ENCODE data around the gene ZNF213.
A peak's percentile ranks its signal among the peaks of the same experiment; 100 is the strongest.

The ZNF213 gene

GRCh38 chr16:3119701-3120408 is 15.0 kb upstream of the ZNF213 start:
- no peak for DNase-seq (ENCODE audit: extremely low spot score)
- TF ChIP-seq CTCF (IDR thresholded peaks at IDR 0.05; ENCODE audit: control extremely low read depth, extremely low read depth, low read depth, missing control alignments), result no peak
- POLR2A ChIA-PET, result no interaction called here
- CTCF ChIA-PET, result interaction anchor here (1.0 to 6.9 kb wide), 4 partner anchors 10 to 24 kb away, joined by 3 to 70 read pairs (median 4); partner anchors contain the start of gene ZNF213

GRCh38 chr16:3120435-3120834 is 14.4 kb upstream of the ZNF213 start:
- CTCF ChIA-PET, result interaction anchor here (1.2 to 6.9 kb wide), 4 partner anchors 8 to 29 kb away, joined by 3 to 70 read pairs (median 6); partner anchors contain the start of genes ZNF205 and ZNF213
- DNase-seq (ENCODE audit: extremely low spot score), result no peak
- TF ChIP-seq CTCF (IDR thresholded peaks at IDR 0.05; ENCODE audit: control extremely low read depth, extremely low read depth, low read depth, missing control alignments), result no peak
- POLR2A ChIA-PET, result no interaction called here

DNA sequence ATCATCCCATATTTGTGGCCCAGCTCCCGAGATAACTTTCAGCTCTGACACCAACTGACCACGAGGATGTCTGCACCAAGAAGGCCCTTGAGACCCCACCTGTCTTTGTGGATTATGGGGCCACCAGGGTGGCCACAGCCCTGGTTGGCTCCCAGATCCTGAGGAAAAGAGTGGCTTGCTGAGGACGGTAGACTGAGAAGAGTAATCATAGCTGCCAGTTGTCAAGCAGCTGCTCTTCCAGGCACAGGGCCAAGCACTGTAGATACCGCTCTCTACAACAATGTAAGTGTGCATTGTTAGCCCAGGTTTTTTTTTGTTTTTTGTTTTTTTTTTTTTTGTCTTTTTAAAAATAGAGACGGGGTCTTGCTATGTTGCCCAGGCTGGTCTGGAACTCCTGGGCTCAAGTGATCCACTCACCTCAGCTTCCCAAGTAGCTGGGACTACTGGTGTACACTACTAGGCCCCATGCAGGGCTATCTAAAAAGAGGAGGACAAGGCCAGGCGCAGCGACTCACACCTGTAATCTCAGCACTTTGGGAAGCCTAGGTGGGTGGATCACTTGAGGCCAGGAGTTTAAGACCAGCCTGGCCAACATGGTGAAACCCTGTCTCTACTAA is 12.9 kb upstream of the ZNF213 start:
- ChIA-PET CTCF (interaction anchor here (0.8 to 6.9 kb wide), 9 partner anchors 8 to 93 kb away, joined by 3 to 70 read pairs (median 5); partner anchors contain the start of gene ZNF205), POLR2A (no interaction called here)
- TF ChIP-seq CTCF (IDR thresholded peaks at IDR 0.05; ENCODE audit: control extremely low read depth, extremely low read depth, low read depth, missing control alignments), result no peak
- no peak for DNase-seq (ENCODE audit: extremely low spot score)

- CTCF ChIA-PET, result interaction anchor here (0.7 to 6.9 kb wide), 15 partner anchors 7 to 94 kb away, joined by 3 to 70 read pairs (median 4); partner anchors contain the start of genes ZNF205 and ZNF213
- no peak for TF ChIP-seq CTCF (IDR thresholded peaks at IDR 0.05; ENCODE audit: control extremely low read depth, extremely low read depth, low read depth, missing control alignments)
These were observed 11.8 kb upstream of the ZNF213 start for GRCh38 chr16:3122926-3123570.

GRCh38 chr16:3123986-3124886 is 10.6 kb upstream of the ZNF213 start:
- TF ChIP-seq CTCF (IDR thresholded peaks at IDR 0.05; ENCODE audit: control extremely low read depth, extremely low read depth, low read depth, missing control alignments), result peak; percentile 20
- CTCF ChIA-PET, result interaction anchor here (0.8 to 14.2 kb wide), 8 partner anchors 10 to 94 kb away, joined by 3 to 246 read pairs (median 8); partner anchors contain the start of genes ZNF213 and ZSCAN10
- POLR2A ChIA-PET, result no interaction called here
- DNase-seq (ENCODE audit: extremely low spot score), result peak; percentile 97

More at GRCh38 chr16:3122926-3123570, 11.8 kb upstream of the ZNF213 start:
- DNase-seq (ENCODE audit: extremely low spot score), result no peak
- POLR2A ChIA-PET, result no interaction called here
